Thyroid gland (tissue), 4 donors: ENCODE data around the gene PAM.

ENCODE experiments used
- CTCF ChIP-seq, 6 experiments: fragments of 200-600 bp in 3 of 6; fragments of 450-650 bp in 3 of 6; sonication (generic) in 3 of 6; IDR thresholded peaks; one replicate each; pipeline ENCODE4 v1.5.1; 2016 to 2019; ENCODE audit warnings: antibody characterized with exemption in 6 of 6, mild to moderate bottlenecking in 2 of 6, inconsistent platforms in 1 of 6, moderate library complexity in 1 of 6
- POLR2A ChIP-seq, 2 donors: fragments of 450-650 bp; IDR thresholded peaks; one replicate each; pipeline ENCODE4 v1.6.1; 2017; ENCODE audit warnings: antibody characterized with exemption in 2 of 2, mild to moderate bottlenecking in 2 of 2, moderate library complexity in 1 of 2

DNA sequence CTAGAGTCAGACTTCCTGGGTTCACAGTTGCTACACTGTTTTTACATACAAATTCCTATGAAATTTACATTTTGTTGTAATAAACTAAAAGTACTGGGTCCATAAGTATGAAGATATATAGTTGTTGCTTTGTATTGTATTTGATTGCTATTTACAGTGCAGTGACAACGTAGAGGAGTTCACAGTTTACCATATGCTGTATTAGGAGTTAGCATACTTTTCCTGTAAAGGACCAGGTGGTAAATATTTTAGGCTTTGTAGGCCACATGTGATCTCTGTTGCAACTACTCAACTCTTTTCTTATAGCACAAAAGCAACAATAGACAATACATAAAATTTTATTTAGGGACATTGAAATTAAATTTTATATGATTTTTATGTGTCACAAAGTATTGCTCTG lies 18.0 kb downstream of the PAM start:
- TF ChIP-seq CTCF (IDR thresholded peaks at IDR 0.05) (no peak), POLR2A (IDR thresholded peaks at IDR 0.05) (no peak)
